ENCODE data around the gene SRGAP3.

The SRGAP3 gene

DNA sequence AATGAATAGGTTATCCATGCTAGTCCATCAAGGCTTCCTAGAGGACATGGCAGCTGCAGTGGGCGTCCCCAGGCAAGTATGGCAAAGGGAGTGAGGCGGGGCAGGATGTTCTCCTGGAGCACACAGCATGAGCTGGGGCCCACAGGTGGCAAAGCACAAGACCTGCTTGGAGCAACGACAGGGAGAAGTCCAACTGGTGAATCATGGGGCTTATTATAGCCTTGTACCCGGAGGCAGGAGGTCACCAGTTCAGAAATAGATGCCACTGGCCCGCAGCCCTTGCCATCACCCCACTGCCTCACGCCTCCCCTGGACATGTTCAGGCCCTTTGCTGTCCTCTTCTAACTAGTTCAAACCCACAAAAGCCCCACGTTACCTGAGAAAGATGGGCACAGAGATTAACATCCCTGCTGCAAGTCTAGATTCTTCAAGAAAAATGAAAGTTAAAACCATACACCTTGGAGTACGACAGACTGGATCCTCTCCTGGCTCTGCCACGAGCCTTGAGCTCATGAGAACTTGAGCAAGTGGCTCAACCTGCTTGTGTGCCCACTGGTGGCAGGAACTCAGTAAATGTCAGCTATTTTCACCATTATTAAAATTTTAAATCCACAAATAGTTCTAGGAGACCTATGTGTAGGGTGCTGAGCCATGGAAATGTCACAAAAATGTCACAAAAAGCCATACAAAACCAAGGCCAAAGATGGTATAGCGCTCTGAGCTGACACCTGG is 1.8 kb upstream of the SRGAP3 start:
- DNase-seq: no peak

DNA sequence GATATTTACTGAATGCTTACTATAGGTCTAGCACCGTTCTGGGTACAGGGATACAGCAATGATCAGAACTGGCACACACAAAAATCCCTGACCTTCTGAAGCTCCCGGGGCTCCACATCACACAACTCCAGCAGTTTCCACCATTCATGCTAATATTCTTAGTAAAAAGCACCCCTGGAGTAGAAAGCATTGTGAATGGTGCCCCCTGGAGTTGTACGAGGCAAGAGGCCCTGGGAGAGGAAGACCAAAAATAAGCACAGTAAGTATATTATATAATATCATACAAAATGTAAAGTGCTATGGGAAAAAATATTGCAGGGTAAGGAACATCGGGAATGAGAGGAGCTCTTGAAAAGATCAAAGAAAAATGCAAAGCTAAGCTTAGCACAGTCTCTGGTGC is 790 bp upstream of the SRGAP3 start:
- no peak for DNase-seq

DNA sequence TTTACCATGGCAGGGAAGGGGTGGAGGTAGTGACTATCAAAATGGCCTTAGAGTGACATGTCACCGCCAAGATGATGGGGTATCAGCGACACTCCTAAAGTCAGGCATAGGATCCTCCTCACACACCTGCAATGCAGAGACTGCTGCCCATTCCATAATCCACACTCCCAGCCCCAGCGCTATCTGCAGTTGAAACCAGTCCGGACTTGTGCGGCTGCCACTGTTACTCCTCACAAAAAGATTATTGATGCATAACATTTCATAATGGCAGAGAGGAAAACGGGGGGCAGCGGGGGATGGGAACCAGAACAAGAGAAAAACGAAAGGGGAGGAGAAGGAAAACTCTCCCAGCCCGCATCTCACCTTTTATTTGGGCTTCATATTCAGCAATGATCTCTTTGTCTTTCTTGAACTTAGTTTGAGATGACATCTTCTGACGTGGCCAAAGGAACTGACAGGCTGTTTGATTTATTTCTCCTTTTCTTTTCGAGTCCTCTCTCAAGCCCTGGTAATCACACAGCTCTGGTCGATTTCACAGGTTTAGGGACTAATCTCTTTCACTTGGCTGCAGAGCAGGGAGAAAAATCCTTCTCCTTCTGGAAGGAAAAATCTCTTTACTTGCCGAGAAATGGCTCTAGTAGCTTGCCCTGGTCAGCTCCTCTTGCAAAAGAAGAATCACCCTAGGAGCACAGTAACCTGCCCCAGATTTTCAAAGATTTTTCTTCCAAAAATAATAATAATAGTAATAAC is 749 bp downstream of the SRGAP3 start:
- DNase-seq: no peak

GRCh38 chr3:9247941-9248521 is 1.4 kb downstream of the SRGAP3 start:
- peak in 1 of 4 experiments; percentile 1 for DNase-seq

- no peak for DNase-seq
These were observed 2.0 kb downstream of the SRGAP3 start for GRCh38 chr3:9247361-9247940.

DNA sequence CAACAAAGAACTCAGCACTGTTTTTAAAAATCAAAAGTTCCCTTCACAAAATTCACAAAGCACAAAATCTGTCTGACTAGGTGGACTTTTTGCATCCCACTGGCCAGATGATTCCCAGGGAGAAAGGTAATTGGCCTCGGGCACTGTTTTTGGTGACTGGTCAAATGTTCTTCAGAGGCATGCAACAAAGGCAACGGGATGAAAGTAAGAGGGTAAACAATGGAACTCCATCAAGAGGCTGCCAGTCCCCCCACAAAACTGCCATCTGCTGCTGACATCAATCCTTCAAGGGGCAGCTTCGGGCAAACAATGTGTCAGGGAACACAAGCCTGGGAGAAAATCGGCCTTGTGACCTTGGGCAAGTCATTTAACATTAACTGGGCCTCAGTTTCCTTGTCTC is 3.3 kb downstream of the SRGAP3 start:
- DNase-seq: no peak

DNA sequence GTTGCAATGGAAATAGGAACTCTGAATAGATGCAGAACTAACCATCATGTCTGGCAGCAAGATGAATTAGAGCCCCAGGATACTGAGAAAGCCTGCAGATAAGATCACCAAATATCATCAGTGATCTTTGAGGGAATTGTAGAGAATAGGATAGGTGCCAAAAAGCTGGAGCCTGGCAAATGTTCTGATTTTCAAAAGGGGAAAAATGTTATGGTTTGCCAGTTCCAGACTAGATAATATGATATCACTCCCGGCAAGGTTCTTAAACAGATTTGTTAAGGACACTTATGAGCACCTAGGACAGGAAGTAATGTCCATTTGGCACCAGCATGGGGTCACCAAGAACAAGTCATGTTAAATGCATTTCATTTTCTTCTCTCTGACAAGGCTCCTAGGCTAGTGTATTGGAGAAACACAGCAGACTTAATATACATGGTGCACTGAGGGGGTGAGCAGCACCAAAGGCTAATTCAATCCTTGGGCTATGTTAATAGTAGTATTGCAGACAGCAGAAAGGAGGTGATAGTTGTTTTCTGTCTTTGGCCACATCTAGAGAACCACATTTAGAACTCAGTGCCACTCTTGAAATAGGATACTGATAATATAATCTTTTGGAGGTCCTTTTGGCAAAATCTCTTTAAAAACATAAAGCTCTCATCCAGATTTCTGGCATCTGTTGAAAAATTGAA is 4.8 kb downstream of the SRGAP3 start:
- DNase-seq: no peak

DNA sequence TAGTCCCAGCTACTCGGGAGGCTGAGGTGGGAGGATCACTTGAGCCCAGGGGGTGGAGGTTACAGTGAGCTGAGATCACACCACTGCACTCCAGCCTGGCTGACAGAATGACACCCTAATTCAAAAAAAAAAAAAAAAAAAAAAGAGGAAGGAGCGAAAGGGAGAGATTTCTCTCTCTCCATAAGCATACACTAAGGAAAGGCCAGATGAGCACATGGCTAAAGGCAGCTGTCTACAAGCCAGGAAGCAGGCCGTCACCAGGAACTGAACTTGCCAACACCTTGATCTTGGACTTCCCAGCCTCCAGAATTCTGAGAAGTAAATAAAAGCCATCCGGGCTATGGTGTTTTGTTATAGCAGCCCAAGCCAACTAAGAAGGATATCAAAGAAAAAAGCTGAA is 7.5 kb downstream of the SRGAP3 start:
- no peak for DNase-seq

- no peak for DNase-seq
These were observed 9.8 kb downstream of the SRGAP3 start for GRCh38 chr3:9239680-9240079.

- no peak for DNase-seq
These were observed 10.6 kb downstream of the SRGAP3 start for GRCh38 chr3:9238721-9239295.

- DNase-seq: no peak
These were observed 11.2 kb downstream of the SRGAP3 start for GRCh38 chr3:9238276-9238675.

DNA sequence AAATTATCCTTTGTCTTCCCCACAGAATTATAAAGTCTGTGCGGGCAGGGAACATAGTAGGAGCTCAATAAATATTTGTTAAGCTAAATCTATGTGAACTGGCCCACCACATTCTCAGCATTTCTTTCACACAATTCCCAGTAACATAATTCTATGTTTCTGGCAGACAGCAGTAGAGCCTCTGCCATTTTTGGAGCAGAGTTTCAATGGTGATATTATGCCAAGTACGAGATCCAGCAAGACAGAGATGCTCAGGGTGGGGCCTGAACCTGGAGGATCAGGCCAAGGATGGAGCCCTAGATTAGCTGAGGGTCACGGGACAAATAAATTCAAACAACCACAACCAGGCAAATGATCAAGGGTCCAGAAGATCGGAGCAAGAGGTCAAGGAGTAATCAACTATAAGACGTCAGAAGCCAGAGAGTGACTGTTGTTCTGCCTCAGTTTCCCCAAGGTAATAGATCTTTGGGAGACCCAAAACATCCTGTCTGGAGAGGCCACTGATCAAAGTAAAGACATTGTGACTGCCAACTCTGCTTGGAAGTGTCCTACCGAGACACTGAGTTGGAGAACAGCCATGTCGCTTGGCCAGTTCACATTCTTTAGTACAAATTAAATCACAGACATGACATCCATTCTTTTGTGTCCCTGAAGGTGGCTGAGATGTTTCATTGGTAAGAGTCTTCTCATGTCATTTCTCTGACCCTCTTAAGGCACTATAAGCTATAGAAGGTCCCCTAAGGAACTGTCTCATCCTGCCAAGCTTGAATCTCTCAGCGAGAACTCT is 15.4 kb downstream of the SRGAP3 start:
- no peak for DNase-seq

- DNase-seq: no peak
These were observed 16.3 kb downstream of the SRGAP3 start for GRCh38 chr3:9233101-9233500.

- DNase-seq: no peak
These were observed 17.5 kb downstream of the SRGAP3 start for GRCh38 chr3:9231937-9232336.

GRCh38 chr3:9231471-9231870 is 18.0 kb downstream of the SRGAP3 start:
- DNase-seq: no peak

DNA sequence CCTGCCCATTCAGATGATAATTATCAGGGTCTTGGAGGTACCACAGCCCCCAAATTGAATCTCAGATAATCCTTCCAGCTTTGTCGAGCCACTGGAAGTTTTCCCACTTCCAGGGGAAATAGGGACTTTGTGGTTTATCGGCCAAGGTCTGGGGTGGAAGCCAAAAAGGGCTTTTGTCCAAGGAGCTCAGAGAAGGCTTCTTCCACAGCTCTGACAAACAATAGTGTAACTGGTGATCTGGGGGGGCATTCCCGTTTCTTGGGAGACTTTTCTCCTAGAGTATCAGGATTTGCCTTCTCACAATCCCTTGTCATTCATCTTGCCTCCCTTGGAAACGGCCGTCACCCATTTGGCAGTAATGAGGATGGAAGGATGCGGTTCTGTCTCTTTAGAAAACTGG is 18.4 kb downstream of the SRGAP3 start:
- no peak for DNase-seq

DNA sequence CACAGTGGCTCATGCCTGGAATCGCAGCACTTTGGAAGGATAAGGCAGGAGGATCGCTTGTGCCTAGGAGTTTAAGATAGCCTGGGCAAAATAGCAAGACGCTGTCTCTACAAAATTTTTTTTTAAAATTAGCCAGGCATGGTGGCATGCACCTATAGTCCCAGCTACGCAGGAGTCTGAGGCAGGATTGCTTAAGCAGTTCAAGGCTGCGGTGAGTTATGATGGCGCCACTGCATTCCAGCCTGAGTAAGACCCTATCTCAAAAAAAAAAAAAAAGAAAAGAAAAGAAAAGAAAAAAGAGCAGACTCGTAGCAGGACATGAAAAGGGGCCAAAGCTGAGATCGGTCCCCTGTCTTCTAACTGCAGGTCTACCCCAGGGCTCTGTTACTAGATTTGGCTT is 18.9 kb downstream of the SRGAP3 start:
- no peak for DNase-seq

GRCh38 chr3:9229879-9230278 is 19.6 kb downstream of the SRGAP3 start:
- DNase-seq: no peak

DNA sequence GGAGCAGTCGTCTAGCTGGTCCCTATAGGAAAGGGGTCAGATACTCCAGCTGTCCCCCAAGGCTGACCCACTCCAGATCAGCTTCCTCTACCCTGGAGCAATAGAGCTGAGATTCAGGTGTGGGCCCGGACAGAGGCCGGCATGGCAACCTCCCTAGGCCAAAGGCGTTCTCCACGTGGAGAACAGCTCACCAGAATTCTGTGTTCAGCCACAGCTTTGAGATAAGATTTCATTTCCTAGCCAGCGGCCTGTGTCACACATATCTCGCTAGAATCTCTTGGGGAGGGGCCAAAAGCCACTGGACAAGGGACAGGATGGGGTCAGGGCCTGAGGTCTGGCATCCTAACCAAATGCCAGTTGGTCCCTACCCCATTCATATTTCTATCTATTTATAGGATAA is 20.1 kb downstream of the SRGAP3 start:
- no peak for DNase-seq

DNA sequence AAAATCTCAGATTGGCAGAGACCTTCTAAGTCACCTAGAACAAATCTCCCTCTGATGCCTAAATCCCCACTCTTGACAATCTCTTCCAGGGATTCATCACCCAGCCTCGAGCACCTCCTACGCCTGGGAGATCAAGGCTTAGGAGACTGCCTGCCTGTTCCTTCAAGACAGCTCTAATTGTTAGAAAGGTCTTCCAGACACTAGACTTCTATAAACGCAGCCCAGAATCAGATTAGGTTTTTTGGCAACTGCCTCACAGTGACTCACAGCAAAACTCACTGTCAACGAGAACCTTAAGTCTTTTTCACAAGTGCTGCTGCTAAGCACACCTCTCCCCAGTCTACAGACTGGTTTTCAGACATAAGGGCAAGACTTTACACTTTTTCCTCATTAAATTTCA is 23.1 kb downstream of the SRGAP3 start:
- DNase-seq: no peak

GRCh38 chr3:9225268-9225667 is 24.2 kb downstream of the SRGAP3 start:
- DNase-seq: no peak

- no peak for DNase-seq
These were observed 25.0 kb downstream of the SRGAP3 start for GRCh38 chr3:9224490-9224889.
